ENCODE results near the gene ASTN2.
A peak's percentile ranks its signal among the peaks of the same experiment; 100 is the strongest.

Gene ASTN2

GRCh38 chr9:116497095-116497890 is 917.6 kb downstream of the ASTN2 start:
- no peak for DNase-seq

- no peak for DNase-seq
These were observed 918.7 kb downstream of the ASTN2 start for GRCh38 chr9:116496167-116496566.

DNA sequence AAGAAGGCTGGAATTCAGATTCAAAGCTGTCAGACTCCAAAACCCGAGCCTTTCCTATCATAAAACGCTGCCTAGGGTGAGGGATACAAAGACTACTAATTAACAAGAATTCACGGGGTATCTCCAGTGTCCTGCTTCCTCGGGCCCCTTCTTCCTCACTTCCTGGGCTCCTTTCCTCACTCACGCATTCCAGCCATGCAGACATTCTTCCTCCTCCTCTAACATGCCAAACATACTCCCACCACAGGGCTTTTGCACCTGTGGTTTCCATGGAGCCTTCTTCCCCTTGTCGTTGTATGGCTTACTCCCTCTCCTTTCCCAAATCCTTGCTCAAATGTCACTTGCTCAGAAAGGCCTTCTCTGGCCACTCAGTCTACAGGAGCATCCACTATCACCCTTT is 919.1 kb downstream of the ASTN2 start:
- DNase-seq = no peak

DNA sequence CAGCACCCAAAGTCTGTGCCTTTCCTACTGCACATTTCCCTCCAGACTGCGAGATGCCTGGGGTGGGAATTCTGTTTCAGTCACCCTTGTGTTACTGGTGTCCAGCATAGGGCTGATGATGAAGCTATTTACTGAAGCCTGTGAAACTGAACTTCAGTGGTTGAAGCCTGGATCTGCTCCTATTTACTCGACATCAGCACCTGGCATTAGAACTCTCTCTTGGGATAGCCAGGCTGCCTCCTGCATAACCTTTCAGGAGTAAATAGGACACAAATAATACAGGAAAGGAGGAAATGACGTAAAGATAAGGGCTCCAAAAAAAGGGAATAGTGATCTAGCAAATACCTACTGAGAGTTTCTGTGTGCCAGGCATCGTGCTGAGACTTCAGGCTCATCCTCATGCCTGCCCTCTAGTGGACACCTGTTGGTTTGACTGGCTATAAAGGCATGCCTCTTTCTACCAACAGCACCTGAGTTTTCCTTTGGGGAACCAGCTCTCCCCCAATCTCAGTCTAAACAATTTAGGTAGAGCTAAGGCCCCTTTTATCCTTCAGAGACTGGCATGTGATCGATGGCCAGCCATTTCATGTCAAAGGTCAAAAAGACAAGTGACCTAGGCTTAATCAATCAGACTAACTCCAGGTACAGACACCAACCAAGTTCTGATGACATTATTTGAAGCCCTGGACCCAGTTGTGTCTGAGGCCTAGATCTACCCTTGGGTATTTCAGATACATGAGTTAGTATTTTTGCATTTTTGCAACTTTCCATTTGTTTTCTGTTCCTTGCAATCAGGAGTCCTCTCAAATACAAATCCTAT is 919.8 kb downstream of the ASTN2 start:
- peak; percentile 31 to 65 (median 51) for DNase-seq

DNA sequence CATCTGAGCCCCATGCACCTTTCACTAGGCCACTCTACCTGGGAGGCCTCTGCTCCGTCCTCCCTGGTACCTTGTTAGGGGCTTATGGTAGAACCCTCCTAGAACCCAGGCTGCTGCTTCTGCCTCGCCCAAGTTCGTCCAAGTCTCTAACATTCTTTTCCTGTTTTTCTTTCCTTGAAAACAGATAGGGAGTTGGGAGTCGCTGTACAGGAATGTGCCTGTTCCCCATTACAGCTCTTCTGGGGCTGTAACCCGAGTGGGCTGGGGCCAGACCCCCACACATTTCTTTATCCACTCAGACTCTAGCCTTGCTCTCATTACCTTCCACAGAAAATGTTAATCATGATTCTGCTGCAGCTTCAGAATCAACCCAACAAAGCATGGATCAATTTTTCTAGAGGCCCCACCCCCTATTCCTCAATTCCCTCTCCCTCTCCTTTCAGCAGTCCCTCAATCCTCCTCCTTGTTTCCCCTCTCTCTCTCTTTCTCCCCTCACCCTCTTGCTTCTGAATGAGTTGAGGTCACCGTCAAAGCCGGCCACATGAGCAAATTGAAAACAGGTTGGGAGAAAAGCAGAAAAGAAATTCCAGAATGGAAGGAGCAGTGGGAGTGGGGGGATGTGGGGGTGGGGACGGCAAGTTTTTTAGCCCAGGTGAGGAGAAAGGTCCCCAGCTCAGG is 921.5 kb downstream of the ASTN2 start:
- no peak for DNase-seq

DNA sequence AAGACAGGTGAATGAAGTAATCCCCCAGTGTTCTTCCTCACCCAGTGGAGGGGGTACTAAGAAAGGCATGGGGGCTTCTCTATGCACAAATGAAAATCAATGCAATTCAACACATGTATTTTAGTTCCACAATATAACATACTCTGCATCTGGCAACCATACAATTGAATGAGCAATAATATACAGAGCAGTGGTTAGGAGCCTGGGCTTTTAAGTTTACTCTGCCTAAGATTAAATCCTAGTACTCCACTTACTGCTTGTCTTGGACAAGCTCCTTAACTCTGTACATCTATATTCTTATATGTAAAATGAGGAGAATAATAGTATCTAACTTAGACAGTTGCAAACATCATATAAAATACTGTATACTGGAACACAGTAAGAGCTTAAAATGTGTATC is 923.2 kb downstream of the ASTN2 start:
- no peak for DNase-seq

GRCh38 chr9:116491219-116491618 is 923.6 kb downstream of the ASTN2 start:
- DNase-seq = no peak

GRCh38 chr9:116490321-116490720 is 924.5 kb downstream of the ASTN2 start:
- DNase-seq = peak in 2 of 4 experiments; percentile 9 to 12

DNA sequence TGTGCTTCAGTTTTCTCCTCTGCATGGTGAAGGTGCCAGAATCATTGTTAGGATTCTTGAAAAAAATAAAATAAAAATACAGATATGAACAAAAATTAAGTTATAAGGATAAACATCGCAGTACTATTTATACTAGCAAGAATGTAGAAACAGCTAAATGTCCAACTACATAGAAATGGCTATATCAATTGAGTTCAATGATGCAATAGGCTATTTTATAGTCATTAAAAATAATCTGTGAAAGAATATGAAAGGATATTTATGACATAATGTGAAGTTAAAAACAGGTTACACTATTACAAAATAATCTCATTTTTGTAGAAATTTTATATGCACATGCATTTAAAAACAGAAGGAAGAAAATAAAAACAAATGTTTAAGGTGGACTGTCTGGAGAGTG is 926.5 kb downstream of the ASTN2 start:
- DNase-seq = no peak

- DNase-seq = no peak
These were observed 930.3 kb downstream of the ASTN2 start for GRCh38 chr9:116484492-116485061.

DNA sequence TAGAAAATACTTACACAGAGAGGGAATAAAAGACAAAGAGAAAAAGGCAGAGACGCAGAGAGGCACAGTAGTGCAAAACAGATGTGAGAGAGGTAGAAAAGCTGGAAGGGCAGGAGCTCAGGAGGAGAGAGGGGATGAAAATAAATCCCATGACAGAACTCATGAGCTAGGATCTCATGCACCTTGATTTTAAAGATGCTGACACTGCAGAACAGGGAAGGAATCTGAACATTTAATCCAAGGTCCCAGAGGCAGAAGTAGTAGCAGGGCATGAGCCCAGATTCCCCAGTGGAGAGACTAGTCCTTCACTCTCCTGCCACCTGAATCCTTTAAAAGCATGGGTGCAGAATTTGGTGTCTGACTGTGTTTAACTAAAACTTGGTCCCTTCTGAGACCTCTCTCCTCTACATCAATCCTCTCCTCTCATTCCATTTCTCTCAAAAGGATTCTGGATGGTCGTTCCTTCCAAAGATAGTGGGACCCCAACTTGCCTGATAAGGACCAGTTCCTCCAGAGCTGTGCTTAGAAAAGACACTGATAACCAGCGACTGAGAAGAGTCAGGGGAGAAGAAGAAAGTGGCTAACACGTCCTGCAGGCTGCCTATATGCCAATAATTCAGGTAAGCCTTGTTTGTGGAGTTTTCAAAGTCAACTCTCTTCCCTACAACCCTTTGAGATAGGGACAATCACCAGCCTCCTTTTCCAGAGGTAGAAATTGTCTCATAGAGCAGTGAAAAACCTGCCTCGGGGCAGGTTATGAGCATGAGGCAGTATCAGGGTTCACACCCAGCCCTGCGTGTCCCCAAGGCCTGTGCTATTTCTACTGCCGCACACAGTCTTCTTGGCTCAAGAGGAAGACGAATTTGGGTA is 931.0 kb downstream of the ASTN2 start:
- DNase-seq = no peak

DNA sequence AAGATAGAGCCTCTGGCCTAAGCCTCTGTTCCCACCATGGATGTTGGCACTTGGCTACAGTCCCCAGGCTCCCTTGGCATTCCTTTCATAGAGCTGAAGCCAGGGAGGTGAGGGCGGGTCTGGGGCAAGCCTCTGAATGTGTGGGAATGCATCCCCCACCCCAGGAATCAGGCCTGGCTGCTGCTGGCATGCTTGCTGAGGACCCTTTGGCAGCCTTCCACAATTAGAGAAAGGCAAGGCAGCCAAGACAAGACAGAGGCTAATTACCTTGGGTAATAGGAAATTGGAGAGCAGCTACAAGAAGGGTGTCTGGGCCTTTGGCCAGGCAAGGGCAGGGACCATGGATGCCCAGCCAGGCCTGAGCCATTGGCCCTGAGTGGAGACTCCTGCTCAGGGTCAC is 932.1 kb downstream of the ASTN2 start:
- no peak for DNase-seq

GRCh38 chr9:116480700-116481099 is 934.2 kb downstream of the ASTN2 start:
- DNase-seq = peak; percentile 7 to 37 (median 18)

DNA sequence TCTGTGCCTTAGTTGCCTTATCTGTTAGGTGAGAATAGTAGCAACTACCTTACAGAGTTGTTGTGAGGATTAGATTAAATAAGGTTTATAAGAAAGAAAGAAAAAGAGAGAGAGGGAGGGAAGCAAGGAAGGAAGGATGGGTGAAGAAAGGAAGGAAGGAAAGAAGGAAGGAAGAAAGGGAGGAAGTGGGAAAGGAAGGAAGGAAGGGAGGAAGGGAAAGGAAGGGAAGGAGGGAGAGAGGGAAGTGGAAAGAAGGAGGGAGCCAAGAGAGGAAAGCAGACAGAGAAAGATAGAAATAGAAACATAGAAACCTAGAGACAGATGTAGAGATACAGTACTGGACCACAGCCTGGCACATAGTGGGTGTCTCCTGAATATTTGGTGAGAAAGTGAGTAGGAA is 934.9 kb downstream of the ASTN2 start:
- no peak for DNase-seq

- DNase-seq = no peak
These were observed 935.8 kb downstream of the ASTN2 start for GRCh38 chr9:116479056-116479544.

DNA sequence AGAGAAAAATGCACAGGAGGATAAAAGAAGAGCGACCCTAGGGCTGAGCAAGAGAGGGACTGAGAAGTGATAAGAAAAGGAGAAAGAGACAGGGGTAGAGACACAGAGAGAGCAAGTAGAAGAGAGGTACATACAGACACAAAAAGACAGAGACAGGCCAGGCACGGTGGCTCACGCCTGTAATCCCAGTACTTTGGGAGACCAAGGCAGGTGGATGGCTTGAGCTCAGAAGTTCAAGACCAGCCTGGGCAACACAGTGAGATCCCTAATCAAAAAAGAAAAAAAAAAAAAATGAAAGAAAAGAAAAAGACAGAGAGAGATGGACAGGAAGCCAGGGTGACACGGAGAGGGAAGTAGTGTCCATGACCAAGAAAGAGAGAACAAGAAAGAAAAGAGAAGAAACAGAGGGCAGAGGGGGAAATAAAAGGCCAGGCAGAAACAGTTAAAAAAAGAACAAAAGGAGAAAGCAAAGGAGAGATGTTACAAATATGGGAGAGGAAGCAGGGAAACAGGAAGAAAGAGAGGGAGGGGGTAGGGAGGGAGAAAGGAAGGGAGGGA is 937.2 kb downstream of the ASTN2 start:
- DNase-seq = no peak

GRCh38 chr9:116476935-116477381 is 937.9 kb downstream of the ASTN2 start:
- DNase-seq = no peak

- no peak for DNase-seq
These were observed 938.9 kb downstream of the ASTN2 start for GRCh38 chr9:116476002-116476401.

GRCh38 chr9:116475201-116475600 is 939.7 kb downstream of the ASTN2 start:
- peak; percentile 18 to 60 (median 43) for DNase-seq

- DNase-seq = no peak
These were observed 942.8 kb downstream of the ASTN2 start for GRCh38 chr9:116471944-116472506.

Data from suppressor macrophage (primary cell).